ENCODE results near the gene SINHCAF. TPM values are rescaled to one million over a fixed set of nuclear protein-coding genes. Genes with fewer than 3 reads are reported as not detected.

SINHCAF gene
- total RNA-seq, 1 experiment from 2014 or later, result 127 TPM

- no peak for DNase-seq
- no peak for TF ChIP-seq CTCF (IDR thresholded peaks at IDR 0.05; ENCODE audit: unreplicated experiment)
- Mint-ChIP-seq H3K9me3 (ENCODE audit: low read depth, unreplicated experiment) (no peaks in the 10 kb centered on the region), H3K27ac (ENCODE audit: unreplicated experiment) (no peak overlapping the region), H3K4me1 (ENCODE audit: low read depth, unreplicated experiment) (no peaks in the 10 kb centered on the region), H3K27me3 (ENCODE audit: unreplicated experiment) (peaks cover 10% of the 10 kb centered on the region), H3K4me3 (ENCODE audit: low read depth, unreplicated experiment) (no peak overlapping the region), H3K36me3 (ENCODE audit: insufficient read depth, unreplicated experiment) (no peaks in the 10 kb centered on the region)
- CTCF ChIA-PET, result interaction anchor here (2.0 kb wide), 1 partner anchor 112 kb away, joined by 7 read pairs; no protein-coding TSS in a partner anchor
- no TSS peak for BruUV-seq (replicated peaks)
- intact Hi-C loops (cut with micrococcal nuclease; ENCODE audit: unreplicated experiment), result loop anchor here (5.0 kb wide), 2 partner anchors 152 to 387 kb away; no protein-coding TSS in a partner anchor
Measured at GRCh38 chr12:31250179-31250578, 75.8 kb downstream of the SINHCAF start.

DNA sequence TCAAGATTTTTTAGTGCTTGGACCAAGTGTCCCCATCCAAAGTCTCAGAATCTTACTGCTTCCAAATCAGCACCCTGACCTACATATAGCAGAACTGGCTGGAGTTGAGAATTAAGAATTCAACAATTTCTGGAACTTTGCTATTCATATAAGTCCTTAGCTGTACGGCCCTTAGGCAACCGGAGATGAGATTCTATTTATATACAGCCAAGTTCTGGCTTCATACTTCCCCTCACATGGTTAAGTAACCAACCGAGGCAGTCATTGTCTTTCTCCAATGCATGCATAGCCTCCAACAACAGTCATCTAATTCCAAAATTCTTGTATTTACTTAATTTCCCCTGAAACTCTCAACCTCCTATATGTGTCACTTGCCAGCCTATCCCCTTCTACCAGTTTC is 76.6 kb downstream of the SINHCAF start:
- Mint-ChIP-seq H3K36me3 (ENCODE audit: insufficient read depth, unreplicated experiment) (no peaks in the 10 kb centered on the region), H3K9me3 (ENCODE audit: low read depth, unreplicated experiment) (no peaks in the 10 kb centered on the region), H3K27ac (ENCODE audit: unreplicated experiment) (no peak overlapping the region), H3K27me3 (ENCODE audit: unreplicated experiment) (peaks cover 10% of the 10 kb centered on the region), H3K4me1 (ENCODE audit: low read depth, unreplicated experiment) (no peaks in the 10 kb centered on the region), H3K4me3 (ENCODE audit: low read depth, unreplicated experiment) (no peak overlapping the region)
- no peak for TF ChIP-seq CTCF (IDR thresholded peaks at IDR 0.05; ENCODE audit: unreplicated experiment)
- intact Hi-C loops (cut with micrococcal nuclease; ENCODE audit: unreplicated experiment), result no loop called here
- CTCF ChIA-PET, result no interaction called here
- BruUV-seq (replicated peaks), result no TSS peak
- DNase-seq, result no peak

DNA sequence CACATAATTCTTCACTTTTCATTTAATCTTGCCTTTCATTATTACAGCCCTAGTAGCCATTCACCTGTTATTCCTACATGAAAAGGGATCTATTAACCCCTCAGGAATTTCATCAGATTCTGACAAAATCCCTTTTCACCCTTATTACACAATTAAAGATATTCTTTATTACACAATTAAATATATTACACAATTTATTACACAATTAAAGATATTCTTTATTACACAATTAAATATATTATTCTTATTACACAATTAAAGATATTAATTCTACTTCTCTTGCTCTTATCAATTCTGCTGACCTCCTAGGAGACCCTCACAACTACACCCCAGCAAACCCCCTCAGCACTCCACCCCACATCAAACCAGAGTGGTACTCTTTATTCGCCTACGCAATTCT is 77.1 kb downstream of the SINHCAF start:
- Mint-ChIP-seq H3K4me1 (ENCODE audit: low read depth, unreplicated experiment) (no peaks in the 10 kb centered on the region), H3K36me3 (ENCODE audit: insufficient read depth, unreplicated experiment) (no peaks in the 10 kb centered on the region), H3K27ac (ENCODE audit: unreplicated experiment) (no peak overlapping the region), H3K27me3 (ENCODE audit: unreplicated experiment) (peaks cover 10% of the 10 kb centered on the region), H3K4me3 (ENCODE audit: low read depth, unreplicated experiment) (no peak overlapping the region), H3K9me3 (ENCODE audit: low read depth, unreplicated experiment) (no peaks in the 10 kb centered on the region)
- CTCF ChIA-PET, result no interaction called here
- no peak for DNase-seq
- no peak for TF ChIP-seq CTCF (IDR thresholded peaks at IDR 0.05; ENCODE audit: unreplicated experiment)
- no TSS peak for BruUV-seq (replicated peaks)
- intact Hi-C loops (cut with micrococcal nuclease; ENCODE audit: unreplicated experiment), result no loop called here

- Mint-ChIP-seq H3K27me3 (ENCODE audit: unreplicated experiment) (peaks cover 10% of the 10 kb centered on the region), H3K9me3 (ENCODE audit: low read depth, unreplicated experiment) (no peaks in the 10 kb centered on the region), H3K4me1 (ENCODE audit: low read depth, unreplicated experiment) (no peaks in the 10 kb centered on the region), H3K27ac (ENCODE audit: unreplicated experiment) (no peak overlapping the region), H3K36me3 (ENCODE audit: insufficient read depth, unreplicated experiment) (no peaks in the 10 kb centered on the region), H3K4me3 (ENCODE audit: low read depth, unreplicated experiment) (no peak overlapping the region)
- BruUV-seq (replicated peaks), result no TSS peak
- no peak for TF ChIP-seq CTCF (IDR thresholded peaks at IDR 0.05; ENCODE audit: unreplicated experiment)
- intact Hi-C loops (cut with micrococcal nuclease; ENCODE audit: unreplicated experiment), result no loop called here
- CTCF ChIA-PET, result no interaction called here
- no peak for DNase-seq
Measured at GRCh38 chr12:31248337-31248736, 77.6 kb downstream of the SINHCAF start.
